ENCODE results near the gene LATS2.

LATS2 gene

DNA sequence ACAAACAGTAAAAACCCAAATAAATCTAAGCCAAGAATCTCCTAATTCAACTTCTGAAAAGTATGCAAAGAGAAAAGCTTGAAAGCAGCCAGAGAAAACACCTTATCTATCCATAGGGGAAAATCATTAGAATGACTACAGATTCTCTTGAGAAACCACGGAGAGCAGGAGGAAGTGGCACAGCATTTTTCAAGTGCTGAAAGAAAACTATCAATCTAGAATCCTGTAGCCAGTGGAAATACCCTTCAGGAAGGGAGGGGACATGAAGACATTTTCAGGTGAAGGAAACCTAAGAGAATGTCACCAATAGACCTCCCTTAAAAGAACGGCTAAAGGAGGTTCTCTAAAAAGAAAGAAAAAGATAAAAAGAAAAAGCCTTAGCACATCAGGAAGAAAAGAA lies 92.6 kb downstream of the LATS2 start:
- TF ChIP-seq ZC3H10 (CRISPR knock-in tag; IDR thresholded peaks at IDR 0.05) (no peak), TCF4 (CRISPR knock-in tag; IDR thresholded peaks at IDR 0.05; ENCODE audit: borderline replicate concordance) (no peak), ZFP3 (CRISPR knock-in tag; IDR thresholded peaks at IDR 0.05) (no peak), GLIS3 (CRISPR knock-in tag; IDR thresholded peaks at IDR 0.05) (no peak), ZFP30 (CRISPR knock-in tag; IDR thresholded peaks at IDR 0.05) (no peak), ZNF565 (CRISPR knock-in tag; conservative IDR thresholded peaks at IDR 0.05; ENCODE audit: low read depth) (no peak), TOX (CRISPR knock-in tag; IDR thresholded peaks at IDR 0.05; ENCODE audit: borderline replicate concordance) (no peak), RARB (CRISPR knock-in tag; IDR thresholded peaks at IDR 0.05) (no peak)
- TF ChIP-seq, protein P1, sequence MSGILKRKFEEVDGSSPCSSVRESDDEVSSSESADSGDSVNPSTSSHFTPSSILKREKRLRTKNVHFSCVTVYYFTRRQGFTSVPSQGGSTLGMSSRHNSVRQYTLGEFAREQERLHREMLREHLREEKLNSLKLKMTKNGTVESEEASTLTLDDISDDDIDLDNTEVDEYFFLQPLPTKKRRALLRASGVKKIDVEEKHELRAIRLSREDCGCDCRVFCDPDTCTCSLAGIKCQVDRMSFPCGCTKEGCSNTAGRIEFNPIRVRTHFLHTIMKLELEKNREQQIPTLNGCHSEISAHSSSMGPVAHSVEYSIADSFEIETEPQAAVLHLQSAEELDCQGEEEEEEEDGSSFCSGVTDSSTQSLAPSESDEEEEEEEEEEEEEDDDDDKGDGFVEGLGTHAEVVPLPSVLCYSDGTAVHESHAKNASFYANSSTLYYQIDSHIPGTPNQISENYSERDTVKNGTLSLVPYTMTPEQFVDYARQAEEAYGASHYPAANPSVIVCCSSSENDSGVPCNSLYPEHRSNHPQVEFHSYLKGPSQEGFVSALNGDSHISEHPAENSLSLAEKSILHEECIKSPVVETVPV (CRISPR knock-in tag; IDR thresholded peaks at IDR 0.05): no peak
- TF ChIP-seq, protein P2, sequence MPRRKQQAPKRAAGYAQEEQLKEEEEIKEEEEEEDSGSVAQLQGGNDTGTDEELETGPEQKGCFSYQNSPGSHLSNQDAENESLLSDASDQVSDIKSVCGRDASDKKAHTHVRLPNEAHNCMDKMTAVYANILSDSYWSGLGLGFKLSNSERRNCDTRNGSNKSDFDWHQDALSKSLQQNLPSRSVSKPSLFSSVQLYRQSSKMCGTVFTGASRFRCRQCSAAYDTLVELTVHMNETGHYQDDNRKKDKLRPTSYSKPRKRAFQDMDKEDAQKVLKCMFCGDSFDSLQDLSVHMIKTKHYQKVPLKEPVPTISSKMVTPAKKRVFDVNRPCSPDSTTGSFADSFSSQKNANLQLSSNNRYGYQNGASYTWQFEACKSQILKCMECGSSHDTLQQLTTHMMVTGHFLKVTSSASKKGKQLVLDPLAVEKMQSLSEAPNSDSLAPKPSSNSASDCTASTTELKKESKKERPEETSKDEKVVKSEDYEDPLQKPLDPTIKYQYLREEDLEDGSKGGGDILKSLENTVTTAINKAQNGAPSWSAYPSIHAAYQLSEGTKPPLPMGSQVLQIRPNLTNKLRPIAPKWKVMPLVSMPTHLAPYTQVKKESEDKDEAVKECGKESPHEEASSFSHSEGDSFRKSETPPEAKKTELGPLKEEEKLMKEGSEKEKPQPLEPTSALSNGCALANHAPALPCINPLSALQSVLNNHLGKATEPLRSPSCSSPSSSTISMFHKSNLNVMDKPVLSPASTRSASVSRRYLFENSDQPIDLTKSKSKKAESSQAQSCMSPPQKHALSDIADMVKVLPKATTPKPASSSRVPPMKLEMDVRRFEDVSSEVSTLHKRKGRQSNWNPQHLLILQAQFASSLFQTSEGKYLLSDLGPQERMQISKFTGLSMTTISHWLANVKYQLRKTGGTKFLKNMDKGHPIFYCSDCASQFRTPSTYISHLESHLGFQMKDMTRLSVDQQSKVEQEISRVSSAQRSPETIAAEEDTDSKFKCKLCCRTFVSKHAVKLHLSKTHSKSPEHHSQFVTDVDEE (CRISPR knock-in tag; IDR thresholded peaks at IDR 0.05): no peak
- TF ChIP-seq, protein P3, sequence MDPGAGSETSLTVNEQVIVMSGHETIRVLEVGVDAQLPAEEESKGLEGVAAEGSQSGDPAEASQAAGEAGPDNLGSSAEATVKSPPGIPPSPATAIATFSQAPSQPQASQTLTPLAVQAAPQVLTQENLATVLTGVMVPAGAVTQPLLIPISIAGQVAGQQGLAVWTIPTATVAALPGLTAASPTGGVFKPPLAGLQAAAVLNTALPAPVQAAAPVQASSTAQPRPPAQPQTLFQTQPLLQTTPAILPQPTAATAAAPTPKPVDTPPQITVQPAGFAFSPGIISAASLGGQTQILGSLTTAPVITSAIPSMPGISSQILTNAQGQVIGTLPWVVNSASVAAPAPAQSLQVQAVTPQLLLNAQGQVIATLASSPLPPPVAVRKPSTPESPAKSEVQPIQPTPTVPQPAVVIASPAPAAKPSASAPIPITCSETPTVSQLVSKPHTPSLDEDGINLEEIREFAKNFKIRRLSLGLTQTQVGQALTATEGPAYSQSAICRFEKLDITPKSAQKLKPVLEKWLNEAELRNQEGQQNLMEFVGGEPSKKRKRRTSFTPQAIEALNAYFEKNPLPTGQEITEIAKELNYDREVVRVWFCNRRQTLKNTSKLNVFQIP (CRISPR knock-in tag; IDR thresholded peaks at IDR 0.05; ENCODE audit: borderline replicate concordance, low read depth): no peak
- TF ChIP-seq, protein P4, sequence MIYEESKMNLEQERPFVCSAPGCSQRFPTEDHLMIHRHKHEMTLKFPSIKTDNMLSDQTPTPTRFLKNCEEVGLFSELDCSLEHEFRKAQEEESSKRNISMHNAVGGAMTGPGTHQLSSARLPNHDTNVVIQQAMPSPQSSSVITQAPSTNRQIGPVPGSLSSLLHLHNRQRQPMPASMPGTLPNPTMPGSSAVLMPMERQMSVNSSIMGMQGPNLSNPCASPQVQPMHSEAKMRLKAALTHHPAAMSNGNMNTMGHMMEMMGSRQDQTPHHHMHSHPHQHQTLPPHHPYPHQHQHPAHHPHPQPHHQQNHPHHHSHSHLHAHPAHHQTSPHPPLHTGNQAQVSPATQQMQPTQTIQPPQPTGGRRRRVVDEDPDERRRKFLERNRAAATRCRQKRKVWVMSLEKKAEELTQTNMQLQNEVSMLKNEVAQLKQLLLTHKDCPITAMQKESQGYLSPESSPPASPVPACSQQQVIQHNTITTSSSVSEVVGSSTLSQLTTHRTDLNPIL (CRISPR knock-in tag; IDR thresholded peaks at IDR 0.05; ENCODE audit: low read depth): no peak
- ATAC-seq: no peak

DNA sequence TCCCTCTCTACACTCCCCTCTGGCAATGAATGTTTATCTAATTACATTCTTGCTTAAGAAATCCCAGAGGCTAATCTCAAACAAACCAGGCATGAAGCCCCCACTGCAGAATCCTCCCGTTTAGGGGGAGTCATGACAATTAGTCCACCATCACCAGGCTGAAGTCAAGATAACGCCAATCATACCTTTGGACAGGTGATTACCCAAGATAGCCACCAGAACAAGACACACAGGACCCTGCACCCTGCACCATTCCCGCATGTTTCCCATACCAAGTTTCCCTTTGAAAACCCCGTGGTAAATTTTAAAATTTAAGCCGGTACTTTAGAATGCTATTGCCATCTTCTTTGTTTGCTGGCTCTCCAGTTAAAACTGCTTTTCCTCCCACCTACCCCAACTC lies 94.0 kb downstream of the LATS2 start:
- no peak for ATAC-seq
- TF ChIP-seq, protein P5, sequence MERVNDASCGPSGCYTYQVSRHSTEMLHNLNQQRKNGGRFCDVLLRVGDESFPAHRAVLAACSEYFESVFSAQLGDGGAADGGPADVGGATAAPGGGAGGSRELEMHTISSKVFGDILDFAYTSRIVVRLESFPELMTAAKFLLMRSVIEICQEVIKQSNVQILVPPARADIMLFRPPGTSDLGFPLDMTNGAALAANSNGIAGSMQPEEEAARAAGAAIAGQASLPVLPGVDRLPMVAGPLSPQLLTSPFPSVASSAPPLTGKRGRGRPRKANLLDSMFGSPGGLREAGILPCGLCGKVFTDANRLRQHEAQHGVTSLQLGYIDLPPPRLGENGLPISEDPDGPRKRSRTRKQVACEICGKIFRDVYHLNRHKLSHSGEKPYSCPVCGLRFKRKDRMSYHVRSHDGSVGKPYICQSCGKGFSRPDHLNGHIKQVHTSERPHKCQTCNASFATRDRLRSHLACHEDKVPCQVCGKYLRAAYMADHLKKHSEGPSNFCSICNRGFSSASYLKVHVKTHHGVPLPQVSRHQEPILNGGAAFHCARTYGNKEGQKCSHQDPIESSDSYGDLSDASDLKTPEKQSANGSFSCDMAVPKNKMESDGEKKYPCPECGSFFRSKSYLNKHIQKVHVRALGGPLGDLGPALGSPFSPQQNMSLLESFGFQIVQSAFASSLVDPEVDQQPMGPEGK (CRISPR knock-in tag; IDR thresholded peaks at IDR 0.05; ENCODE audit: borderline replicate concordance): no peak
- TF ChIP-seq PPARA (CRISPR knock-in tag; IDR thresholded peaks at IDR 0.05; ENCODE audit: borderline replicate concordance): no peak
- TF ChIP-seq, protein P4 (CRISPR knock-in tag; IDR thresholded peaks at IDR 0.05; ENCODE audit: low read depth): no peak
- TF ChIP-seq ARNTL (CRISPR knock-in tag; IDR thresholded peaks at IDR 0.05; ENCODE audit: borderline replicate concordance, low read depth): no peak
- no peak for TF ChIP-seq GLIS3 (CRISPR knock-in tag; IDR thresholded peaks at IDR 0.05)
- no peak for TF ChIP-seq TOX (CRISPR knock-in tag; IDR thresholded peaks at IDR 0.05; ENCODE audit: borderline replicate concordance)
- no peak for TF ChIP-seq ZNF70 (CRISPR knock-in tag; IDR thresholded peaks at IDR 0.05)
- TF ChIP-seq OSR1 (CRISPR knock-in tag; IDR thresholded peaks at IDR 0.05): no peak
- no peak for TF ChIP-seq ZFP30 (CRISPR knock-in tag; IDR thresholded peaks at IDR 0.05)
- TF ChIP-seq ZNF8 (CRISPR knock-in tag; IDR thresholded peaks at IDR 0.05): no peak
- no peak for TF ChIP-seq SNAI2 (CRISPR knock-in tag; IDR thresholded peaks at IDR 0.05)
- TF ChIP-seq, protein P3 (CRISPR knock-in tag; IDR thresholded peaks at IDR 0.05; ENCODE audit: borderline replicate concordance, low read depth): no peak
- no peak for TF ChIP-seq TCF4 (CRISPR knock-in tag; IDR thresholded peaks at IDR 0.05; ENCODE audit: borderline replicate concordance)
- no peak for TF ChIP-seq RARB (CRISPR knock-in tag; IDR thresholded peaks at IDR 0.05)
- TF ChIP-seq ISL1 (CRISPR knock-in tag; IDR thresholded peaks at IDR 0.05): no peak
- TF ChIP-seq, protein P2 (CRISPR knock-in tag; IDR thresholded peaks at IDR 0.05): no peak
- no peak for TF ChIP-seq ZNF565 (CRISPR knock-in tag; conservative IDR thresholded peaks at IDR 0.05; ENCODE audit: low read depth)
- TF ChIP-seq ZFP3 (CRISPR knock-in tag; IDR thresholded peaks at IDR 0.05): no peak
- no peak for TF ChIP-seq BACH2 (CRISPR knock-in tag; IDR thresholded peaks at IDR 0.05; ENCODE audit: borderline replicate concordance)

Measured in SK-N-SH treated with all-trans-retinoic acid at 6 μM for 48 hours (cell line).